ENCODE measurements around the gene CFAP61.
"Not testable (repeated sequence)": the region's sequence is repeated elsewhere in the genome, so short reads cannot be mapped to it uniquely, and the experiment has no call there.

Gene CFAP61

DNA sequence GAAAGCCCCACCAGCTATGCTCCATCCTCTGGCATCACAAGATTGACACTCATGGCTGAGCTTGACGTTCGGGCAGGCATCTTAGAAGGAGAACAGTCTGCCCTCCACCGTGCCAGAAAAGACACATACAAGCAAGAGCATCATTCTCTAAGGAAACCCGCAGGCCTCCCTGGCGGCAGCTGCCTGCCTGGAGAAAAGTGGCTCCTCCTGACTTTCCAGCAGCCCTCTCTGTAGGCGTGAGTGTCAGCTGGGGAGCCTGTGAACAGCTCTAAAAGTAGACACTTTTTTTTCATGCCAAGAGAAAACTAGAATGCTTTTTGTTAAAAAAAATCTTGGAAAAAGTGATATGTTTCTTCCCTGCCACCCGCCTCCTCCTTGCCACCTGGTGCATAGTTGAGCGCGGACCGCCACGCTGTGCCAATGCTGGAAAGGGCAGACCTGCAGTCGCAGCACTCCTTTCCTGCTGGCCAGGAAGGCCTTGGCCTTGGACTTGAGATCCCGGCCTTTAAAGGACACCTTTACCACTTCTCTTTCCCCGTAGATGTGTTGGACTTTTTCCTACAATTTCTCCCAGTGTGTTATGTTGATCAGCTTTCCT lies 285.9 kb downstream of the CFAP61 start:
- no peak for DNase-seq

- DNase-seq, result no peak
Measured at GRCh38 chr20:20340443-20340842, 288.1 kb downstream of the CFAP61 start.

- no peak for DNase-seq
Measured at GRCh38 chr20:20341371-20341770, 289.0 kb downstream of the CFAP61 start.

- DNase-seq, result no peak
Measured at GRCh38 chr20:20342066-20342465, 289.7 kb downstream of the CFAP61 start.

GRCh38 chr20:20343932-20344331 lies 291.6 kb downstream of the CFAP61 start:
- no peak for DNase-seq

GRCh38 chr20:20344476-20344875 lies 292.1 kb downstream of the CFAP61 start:
- DNase-seq, result no peak

DNA sequence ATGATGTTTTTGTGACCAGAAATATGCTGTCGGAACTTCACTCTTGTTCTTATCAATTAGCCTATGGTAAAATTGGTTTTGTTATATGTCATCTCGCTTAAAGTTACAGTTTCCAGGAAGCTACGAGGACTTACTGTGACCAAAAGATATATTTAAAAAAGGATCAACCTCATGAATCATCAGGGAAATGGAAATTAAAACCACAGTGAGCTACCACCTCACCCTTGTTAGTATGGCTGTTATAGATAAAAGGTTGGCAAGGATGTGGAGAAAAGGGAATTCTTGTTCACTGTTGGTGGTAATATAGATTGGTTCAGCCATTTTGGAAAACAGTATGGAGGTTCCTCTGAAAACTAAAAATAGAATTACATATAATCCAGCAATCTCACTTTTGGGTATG lies 301.2 kb downstream of the CFAP61 start:
- no peak for DNase-seq

GRCh38 chr20:20355503-20355902 lies 303.2 kb downstream of the CFAP61 start:
- DNase-seq, result not testable (repeated sequence)

DNA sequence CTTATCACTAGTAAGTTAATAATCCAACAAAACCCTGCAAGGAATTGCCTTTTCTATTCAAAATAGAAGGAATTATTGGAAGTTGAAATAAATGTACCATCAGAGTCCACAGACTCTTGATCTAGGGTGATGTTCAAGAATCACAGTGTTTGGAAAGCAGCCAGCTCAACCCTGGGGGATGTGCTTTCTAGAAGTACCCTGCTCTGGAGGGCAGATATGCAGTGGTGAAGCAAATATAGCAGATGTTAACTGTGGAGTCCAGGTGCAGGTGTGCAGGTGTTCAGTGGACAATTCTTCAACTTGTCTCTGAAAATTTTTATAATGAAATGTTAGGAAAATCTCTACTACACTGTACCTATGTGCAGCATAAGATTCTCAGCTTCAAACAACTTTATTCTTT lies 306.5 kb downstream of the CFAP61 start:
- DNase-seq, result no peak

- DNase-seq, result no peak
Measured at GRCh38 chr20:20359628-20360027, 307.3 kb downstream of the CFAP61 start.

GRCh38 chr20:20360464-20360863 lies 308.1 kb downstream of the CFAP61 start:
- peak; percentile 66 to 80 for DNase-seq

- DNase-seq, result peak; percentile 75 to 76
Measured at GRCh38 chr20:20362774-20363433, 310.6 kb downstream of the CFAP61 start.

GRCh38 chr20:20363434-20363798 lies 311.1 kb downstream of the CFAP61 start:
- DNase-seq, result peak; percentile 42 to 62

GRCh38 chr20:20363799-20364592 lies 311.7 kb downstream of the CFAP61 start:
- DNase-seq, result peak in 1 of 2 experiments; percentile 53

- peak in 1 of 2 experiments; percentile 57 for DNase-seq
Measured at GRCh38 chr20:20364593-20365479, 312.5 kb downstream of the CFAP61 start.

DNA sequence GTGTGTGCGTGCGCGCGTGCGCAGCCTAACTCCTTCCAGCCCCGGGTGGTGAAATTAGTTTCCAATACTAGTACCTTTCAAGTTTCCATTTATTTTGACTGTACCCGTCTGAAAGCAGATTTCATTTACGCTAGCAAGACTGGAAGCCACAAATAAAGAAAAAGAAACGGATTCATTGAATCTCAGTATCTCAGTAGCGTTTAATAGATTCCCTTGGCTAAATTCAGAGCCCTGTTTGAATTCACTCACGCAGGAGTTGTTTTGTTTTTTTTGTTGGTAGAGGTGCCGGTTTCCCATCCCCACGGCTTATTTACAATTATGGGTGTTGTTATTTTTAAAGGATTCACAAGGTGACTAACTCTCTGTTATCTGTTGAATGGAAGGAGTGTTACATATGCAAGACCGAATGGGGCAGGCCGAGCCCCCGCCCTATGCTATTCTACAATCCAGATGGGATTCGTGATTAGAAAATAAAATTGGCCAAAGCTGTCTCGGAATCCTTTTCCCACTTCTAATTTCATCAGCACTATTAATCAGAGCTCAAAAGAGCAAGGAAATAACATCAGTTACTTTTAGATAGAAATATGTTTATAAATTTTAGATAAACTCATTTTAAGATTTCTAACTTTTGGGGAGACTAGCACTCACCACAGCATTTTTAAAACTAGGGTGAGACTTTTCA lies 313.3 kb downstream of the CFAP61 start:
- DNase-seq, result peak in 1 of 2 experiments; percentile 57

- peak in 1 of 2 experiments; percentile 76 for DNase-seq
Measured at GRCh38 chr20:20366551-20366875, 314.2 kb downstream of the CFAP61 start.

DNA sequence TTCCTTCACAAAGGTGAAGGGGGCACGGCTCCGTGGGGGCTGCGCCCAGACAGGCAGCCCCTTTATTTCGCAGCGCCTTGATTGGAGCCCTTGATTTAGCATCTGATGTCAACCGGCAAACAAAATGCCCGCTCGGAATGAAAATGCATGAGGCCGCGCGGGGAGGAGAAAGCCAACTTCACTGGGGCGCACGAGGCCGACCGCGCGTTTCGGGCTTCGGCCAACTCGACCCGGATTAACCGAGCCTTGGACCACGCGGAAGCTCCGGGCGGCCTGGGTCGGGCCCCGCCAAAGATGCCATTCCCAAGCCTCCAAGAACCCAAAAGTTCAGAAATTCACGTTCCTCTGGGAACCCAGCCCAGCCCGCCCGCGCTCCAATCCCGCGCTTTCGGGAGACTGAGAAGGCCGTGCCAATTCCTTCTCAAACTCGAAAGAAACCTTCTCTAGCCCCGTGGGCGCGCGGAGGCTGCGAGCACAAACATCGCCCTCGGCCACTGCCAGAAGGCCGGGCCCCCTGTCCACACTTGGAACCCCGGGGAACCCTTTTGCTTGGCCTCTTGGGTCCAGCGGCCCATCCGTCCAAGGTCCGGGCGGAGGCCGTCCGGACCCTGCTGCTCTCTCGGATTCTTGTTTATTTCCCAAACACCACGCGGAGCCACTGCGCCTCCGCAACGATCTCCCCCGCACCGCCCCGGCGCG lies 314.7 kb downstream of the CFAP61 start:
- DNase-seq, result peak; percentile 79 to 80

- peak; percentile 94 to 98 for DNase-seq
Measured at GRCh38 chr20:20367575-20368417, 315.5 kb downstream of the CFAP61 start, which contains the start of gene INSM1. INSM1 (plus strand) TSS chr20:20368104; CDS start chr20:20368268, 164 bp downstream.

DNA sequence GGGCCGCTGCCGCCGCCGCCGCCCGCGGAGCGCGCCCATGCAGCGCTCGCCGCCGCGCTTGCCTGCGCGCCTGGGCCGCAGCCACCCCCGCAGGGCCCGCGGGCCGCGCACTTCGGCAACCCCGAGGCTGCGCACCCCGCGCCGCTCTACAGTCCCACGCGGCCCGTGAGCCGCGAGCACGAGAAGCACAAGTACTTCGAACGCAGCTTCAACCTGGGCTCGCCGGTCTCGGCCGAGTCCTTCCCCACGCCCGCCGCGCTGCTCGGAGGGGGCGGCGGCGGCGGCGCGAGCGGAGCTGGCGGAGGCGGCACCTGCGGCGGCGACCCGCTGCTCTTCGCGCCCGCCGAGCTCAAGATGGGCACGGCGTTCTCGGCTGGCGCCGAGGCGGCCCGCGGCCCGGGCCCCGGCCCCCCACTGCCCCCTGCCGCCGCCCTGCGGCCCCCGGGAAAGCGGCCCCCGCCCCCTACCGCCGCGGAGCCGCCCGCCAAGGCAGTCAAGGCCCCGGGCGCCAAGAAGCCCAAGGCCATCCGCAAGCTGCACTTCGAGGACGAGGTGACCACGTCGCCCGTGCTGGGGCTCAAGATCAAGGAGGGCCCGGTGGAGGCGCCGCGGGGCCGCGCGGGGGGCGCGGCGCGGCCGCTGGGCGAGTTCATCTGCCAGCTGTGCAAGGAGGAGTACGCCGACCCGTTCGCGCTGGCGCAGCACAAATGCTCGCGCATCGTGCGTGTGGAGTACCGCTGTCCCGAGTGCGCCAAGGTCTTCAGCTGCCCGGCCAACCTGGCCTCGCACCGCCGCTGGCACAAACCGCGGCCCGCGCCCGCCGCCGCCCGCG lies 316.3 kb downstream of the CFAP61 start:
- DNase-seq, result peak in 1 of 2 experiments; percentile 66

Data from NCI-H446 (cell line).